GM21786 (cell line): ENCODE measurements around the gene MPDZ.

ENCODE experiments used
- ATAC-seq: cut with Tn5 transposase; IDR thresholded peaks from one replicate; pipeline ENCODE4 v1.9.1; 2021; ENCODE audit not compliant: unreplicated experiment

The MPDZ gene

GRCh38 chr9:13279284-13280141, at the start of gene MPDZ:
Gene MPDZ (minus strand): TSS chr9:13279692. CDS start chr9:13250315, 29,377 bp downstream.
- ATAC-seq, result no peak

- ATAC-seq, result no peak
Observed at GRCh38 chr9:13324988-13325387, 45.5 kb upstream of the MPDZ start.

GRCh38 chr9:13322828-13323550, 43.5 kb upstream of the MPDZ start:
- no peak for ATAC-seq

- ATAC-seq, result no peak
Observed at GRCh38 chr9:13318027-13318426, 38.5 kb upstream of the MPDZ start.

- no peak for ATAC-seq
Observed at GRCh38 chr9:13296972-13297371, 17.5 kb upstream of the MPDZ start.

GRCh38 chr9:13295556-13295955, 16.1 kb upstream of the MPDZ start:
- ATAC-seq, result no peak

GRCh38 chr9:13292782-13293181, 13.3 kb upstream of the MPDZ start:
- ATAC-seq, result no peak

- no peak for ATAC-seq
Observed at GRCh38 chr9:13292158-13292557, 12.7 kb upstream of the MPDZ start.

GRCh38 chr9:13291718-13292117, 12.2 kb upstream of the MPDZ start:
- no peak for ATAC-seq

- no peak for ATAC-seq
Observed at GRCh38 chr9:13284011-13284410, 4.5 kb upstream of the MPDZ start.

GRCh38 chr9:13282998-13283397, 3.5 kb upstream of the MPDZ start:
- ATAC-seq, result no peak

- ATAC-seq, result no peak
Observed at GRCh38 chr9:13281356-13282016, 2.0 kb upstream of the MPDZ start.

GRCh38 chr9:13278368-13279246, 885 bp downstream of the MPDZ start:
- no peak for ATAC-seq

GRCh38 chr9:13278023-13278367, 1.5 kb downstream of the MPDZ start:
- no peak for ATAC-seq

- no peak for ATAC-seq
Observed at GRCh38 chr9:13274886-13275641, 4.4 kb downstream of the MPDZ start.

GRCh38 chr9:13270734-13271133, 8.8 kb downstream of the MPDZ start:
- no peak for ATAC-seq

- ATAC-seq, result no peak
Observed at GRCh38 chr9:13269589-13270452, 9.7 kb downstream of the MPDZ start.

- no peak for ATAC-seq
Observed at GRCh38 chr9:13268469-13268868, 11.0 kb downstream of the MPDZ start.

- no peak for ATAC-seq
Observed at GRCh38 chr9:13267743-13268142, 11.7 kb downstream of the MPDZ start.
